ENCODE measurements around the gene ITGA11.

DNA sequence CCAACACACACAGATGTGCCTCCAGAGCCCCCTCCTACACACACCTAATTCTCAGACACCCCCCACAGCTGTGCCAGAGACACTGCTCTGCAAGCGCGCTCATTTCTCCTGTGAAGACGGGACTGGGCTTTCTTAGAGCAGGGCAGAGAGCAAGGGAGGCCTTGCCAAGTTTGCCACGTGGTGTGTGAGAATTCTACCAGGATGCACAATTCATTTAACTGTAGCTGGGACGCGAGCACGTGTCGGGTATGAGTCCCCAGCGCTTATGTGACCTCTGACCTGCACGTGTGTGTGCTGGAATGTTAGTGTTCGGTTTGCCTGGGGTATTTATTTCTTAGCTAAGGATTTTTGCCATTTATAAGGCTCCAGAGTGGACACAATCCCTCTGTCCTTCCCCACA lies 117.4 kb downstream of the ITGA11 start:
- TF ChIP-seq POLR2AphosphoS5 (IDR thresholded peaks at IDR 0.05) (no peak), CTCF (IDR thresholded peaks at IDR 0.05) (no peak)

All from suprapubic skin (tissue), 3 donors.